Measurements from ENCODE around the gene ASF1B.

The ASF1B gene

DNA sequence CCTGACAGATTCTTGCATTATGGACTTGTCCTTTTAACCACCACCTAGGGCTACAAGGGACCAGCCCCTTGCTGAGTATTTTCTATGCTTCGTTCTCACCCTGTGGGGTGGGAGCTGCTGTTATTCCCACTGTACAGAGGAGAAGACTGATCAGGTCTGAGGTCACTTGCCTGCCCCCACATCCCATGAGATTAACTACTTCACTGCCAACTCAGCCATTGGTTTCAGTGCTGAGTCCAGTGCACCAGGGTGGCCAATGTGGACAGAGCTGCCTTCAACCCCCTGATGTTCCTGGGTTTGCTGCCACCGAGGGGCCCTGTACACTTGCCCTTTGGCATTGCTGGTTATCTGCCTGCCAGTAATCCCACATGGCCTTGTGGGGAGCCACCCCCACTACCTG, 25.7 kb downstream of the ASF1B start:
- Histone ChIP-seq H3K79me2 (ENCODE audit: control insufficient read depth, low read length) (peaks cover 20% of the 10 kb centered on the region), H4K20me1 (ENCODE audit: control insufficient read depth, insufficient read depth, low read depth, low read length) (0 out of 2 replicates have a peak, but pooled peaks cover 5% of the 10 kb centered on the region), H3K27ac (ENCODE audit: low read depth, low read length) (no peak overlapping the region)

DNA sequence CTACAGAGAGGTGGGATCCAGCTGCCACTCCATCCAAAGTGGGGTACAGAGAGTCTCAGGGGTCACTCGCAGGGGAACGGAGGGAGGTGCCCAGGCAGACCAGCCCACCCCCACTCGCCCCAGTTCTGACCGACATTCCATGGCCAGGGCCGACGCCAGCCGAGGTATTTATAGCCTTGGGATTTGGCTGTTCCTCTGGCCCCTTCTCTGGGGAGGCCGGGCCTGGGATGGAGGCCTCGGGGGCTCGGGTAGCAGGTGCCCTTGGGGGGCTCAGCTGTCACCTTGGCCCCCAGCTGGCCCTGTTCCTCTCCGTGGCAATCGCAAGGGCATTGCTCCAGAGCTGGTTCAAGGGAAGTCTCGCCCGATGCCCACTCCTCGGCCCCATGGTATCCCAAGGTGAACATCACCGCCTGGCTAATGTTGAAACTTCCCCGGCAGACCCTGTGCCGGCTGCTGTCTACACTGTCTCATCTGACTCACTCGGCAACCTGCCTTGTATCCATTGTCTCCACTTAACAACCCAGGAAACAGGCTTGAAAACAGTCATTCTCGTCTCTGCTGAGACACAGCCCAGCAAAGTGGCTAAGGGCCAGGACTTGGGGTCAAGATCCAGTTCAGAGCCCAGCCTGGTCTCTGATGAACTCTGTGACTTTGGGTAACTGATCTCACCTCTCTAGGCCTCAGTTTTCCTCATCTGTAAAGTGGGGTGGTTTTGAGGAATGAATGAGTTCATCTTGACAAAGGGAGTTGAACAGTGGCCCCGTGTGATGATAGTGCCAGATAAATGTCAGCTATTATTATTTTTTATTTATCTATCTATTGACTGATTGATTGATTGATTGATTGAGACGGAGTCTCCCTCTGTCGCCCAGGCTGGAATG, 28.6 kb downstream of the ASF1B start:
- Histone ChIP-seq H3K9me3 (ENCODE audit: control insufficient read depth, insufficient read depth, low read length) (no peaks in the 10 kb centered on the region), H3K9me2 (replicated peaks; ENCODE audit: control insufficient read depth, low read length) (no peaks in the 10 kb centered on the region)
- TF ChIP-seq, protein P1, sequence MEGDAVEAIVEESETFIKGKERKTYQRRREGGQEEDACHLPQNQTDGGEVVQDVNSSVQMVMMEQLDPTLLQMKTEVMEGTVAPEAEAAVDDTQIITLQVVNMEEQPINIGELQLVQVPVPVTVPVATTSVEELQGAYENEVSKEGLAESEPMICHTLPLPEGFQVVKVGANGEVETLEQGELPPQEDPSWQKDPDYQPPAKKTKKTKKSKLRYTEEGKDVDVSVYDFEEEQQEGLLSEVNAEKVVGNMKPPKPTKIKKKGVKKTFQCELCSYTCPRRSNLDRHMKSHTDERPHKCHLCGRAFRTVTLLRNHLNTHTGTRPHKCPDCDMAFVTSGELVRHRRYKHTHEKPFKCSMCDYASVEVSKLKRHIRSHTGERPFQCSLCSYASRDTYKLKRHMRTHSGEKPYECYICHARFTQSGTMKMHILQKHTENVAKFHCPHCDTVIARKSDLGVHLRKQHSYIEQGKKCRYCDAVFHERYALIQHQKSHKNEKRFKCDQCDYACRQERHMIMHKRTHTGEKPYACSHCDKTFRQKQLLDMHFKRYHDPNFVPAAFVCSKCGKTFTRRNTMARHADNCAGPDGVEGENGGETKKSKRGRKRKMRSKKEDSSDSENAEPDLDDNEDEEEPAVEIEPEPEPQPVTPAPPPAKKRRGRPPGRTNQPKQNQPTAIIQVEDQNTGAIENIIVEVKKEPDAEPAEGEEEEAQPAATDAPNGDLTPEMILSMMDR (IDR thresholded peaks at IDR 0.05; ENCODE audit: low read depth, low read length, poor library complexity, severe bottlenecking), result no peak
- TF ChIP-seq EZH2phosphoT487 (IDR thresholded peaks at IDR 0.05; ENCODE audit: borderline replicate concordance, low read length), result no peak

More for the DNA sequence above, 25.7 kb downstream of the ASF1B start:
- H3K4me2 ChIP-seq (ENCODE audit: low read length), result no peak overlapping the region
- H3K9me2 ChIP-seq (replicated peaks; ENCODE audit: control insufficient read depth, low read length), result no peaks in the 10 kb centered on the region
- H3K4me1 ChIP-seq (ENCODE audit: control insufficient read depth, low read length), result peaks cover 18% of the 10 kb centered on the region
- TF ChIP-seq, protein P1 (IDR thresholded peaks at IDR 0.05; ENCODE audit: low read depth, low read length, poor library complexity, severe bottlenecking), result no peak
- no peak for TF ChIP-seq EZH2phosphoT487 (IDR thresholded peaks at IDR 0.05; ENCODE audit: borderline replicate concordance, low read length)
- H3K36me3 ChIP-seq (ENCODE audit: control insufficient read depth, low read length), result peaks cover 4% of the 10 kb centered on the region; the same call in 1 of the 2 replicates
- no peaks in the 10 kb centered on the region for H3K9me3 ChIP-seq (ENCODE audit: control insufficient read depth, insufficient read depth, low read length)
- H3K4me3 ChIP-seq (ENCODE audit: low read length), result no peak overlapping the region
- peaks cover 4% of the 10 kb centered on the region; the same call in 1 of the 2 replicates for H3F3A ChIP-seq (ENCODE audit: control insufficient read depth, insufficient read depth)
- no peaks in the 10 kb centered on the region for H3K27me3 ChIP-seq (ENCODE audit: control insufficient read depth, low read length)

DNA sequence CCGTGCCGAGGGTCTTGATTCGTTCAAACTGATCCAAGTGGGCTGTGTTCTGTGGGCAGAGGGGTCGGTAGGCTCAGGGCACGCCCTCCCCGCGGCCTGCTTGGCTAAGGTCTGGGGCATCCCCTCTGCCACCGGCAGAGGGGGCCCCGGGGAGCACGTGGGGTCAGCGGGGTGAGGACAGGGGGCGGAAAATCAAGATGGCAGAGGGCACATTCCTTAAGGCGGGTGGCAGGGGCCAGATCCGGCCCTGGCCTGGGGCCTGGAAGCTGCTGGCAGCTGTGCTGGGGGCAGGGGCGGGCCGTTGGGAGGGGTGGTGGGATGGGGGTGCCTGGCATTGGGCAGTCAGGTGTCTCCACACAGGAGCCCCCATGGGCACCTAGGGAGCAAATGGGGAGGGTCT, 29.5 kb downstream of the ASF1B start:
- H3K27ac ChIP-seq (ENCODE audit: low read depth, low read length), result no peak overlapping the region
- no peak overlapping the region for H3K4me3 ChIP-seq (ENCODE audit: low read length)
- H3F3A ChIP-seq (ENCODE audit: control insufficient read depth, insufficient read depth), result no peaks in the 10 kb centered on the region
- no peaks in the 10 kb centered on the region for H3K27me3 ChIP-seq (ENCODE audit: control insufficient read depth, low read length)
- no peaks in the 10 kb centered on the region for H3K9me3 ChIP-seq (ENCODE audit: control insufficient read depth, insufficient read depth, low read length)
- no peaks in the 10 kb centered on the region for H3K79me2 ChIP-seq (ENCODE audit: control insufficient read depth, low read length)
- no peaks in the 10 kb centered on the region for H3K9me2 ChIP-seq (replicated peaks; ENCODE audit: control insufficient read depth, low read length)
- no peak overlapping the region for H3K4me2 ChIP-seq (ENCODE audit: low read length)
- TF ChIP-seq, protein P1 (IDR thresholded peaks at IDR 0.05; ENCODE audit: low read depth, low read length, poor library complexity, severe bottlenecking), result no peak
- TF ChIP-seq EZH2phosphoT487 (IDR thresholded peaks at IDR 0.05; ENCODE audit: borderline replicate concordance, low read length), result no peak
- H3K36me3 ChIP-seq (ENCODE audit: control insufficient read depth, low read length), result peaks cover 4% of the 10 kb centered on the region; the same call in 1 of the 2 replicates
- H3K4me1 ChIP-seq (ENCODE audit: control insufficient read depth, low read length), result 0 out of 2 replicates have a peak, but pooled peaks cover 4% of the 10 kb centered on the region
- no peaks in the 10 kb centered on the region for H4K20me1 ChIP-seq (ENCODE audit: control insufficient read depth, insufficient read depth, low read depth, low read length)

More for the DNA sequence above, 28.6 kb downstream of the ASF1B start:
- Histone ChIP-seq H3K79me2 (ENCODE audit: control insufficient read depth, low read length) (no peaks in the 10 kb centered on the region), H3K4me3 (ENCODE audit: low read length) (no peak overlapping the region), H3F3A (ENCODE audit: control insufficient read depth, insufficient read depth) (no peaks in the 10 kb centered on the region), H4K20me1 (ENCODE audit: control insufficient read depth, insufficient read depth, low read depth, low read length) (no peaks in the 10 kb centered on the region), H3K4me2 (ENCODE audit: low read length) (no peak overlapping the region), H3K27ac (ENCODE audit: low read depth, low read length) (no peak overlapping the region), H3K4me1 (ENCODE audit: control insufficient read depth, low read length) (0 out of 2 replicates have a peak, but pooled peaks cover 4% of the 10 kb centered on the region), H3K27me3 (ENCODE audit: control insufficient read depth, low read length) (no peaks in the 10 kb centered on the region), H3K36me3 (ENCODE audit: control insufficient read depth, low read length) (peaks cover 4% of the 10 kb centered on the region; the same call in 1 of the 2 replicates)

Measured in DOHH2 (cell line).